Skeletal muscle tissue (tissue), 4 donors: Measurements from ENCODE around the gene GAS6. TPM values are rescaled to one million over a fixed set of nuclear protein-coding genes. Genes with fewer than 3 reads are reported as not detected.

Source experiments
- H3K27ac ChIP-seq: one replicate; pipeline ENCODE4 v1.7.0; 2013; ENCODE audit warnings: mild to moderate bottlenecking, low read depth, low read length, inconsistent platforms
- H3K27me3 ChIP-seq, 3 donors: one replicate each; pipeline ENCODE4 v1.7.0; 2013; ENCODE audit warnings: low read length in 3 of 3; ENCODE audit not compliant: control insufficient read depth in 3 of 3, insufficient read depth in 3 of 3
- H3K36me3 ChIP-seq, 3 donors: one replicate each; pipeline ENCODE4 v1.7.0; 2013; ENCODE audit warnings: low read length in 3 of 3; ENCODE audit not compliant: control insufficient read depth in 3 of 3, insufficient read depth in 3 of 3
- H3K4me1 ChIP-seq, 3 donors: one replicate each; pipeline ENCODE4 v1.7.0; 2013; ENCODE audit warnings: low read length in 3 of 3, mild to moderate bottlenecking in 3 of 3; ENCODE audit not compliant: control insufficient read depth in 3 of 3, insufficient read depth in 3 of 3
- H3K4me3 ChIP-seq, 3 donors: one replicate each; pipeline ENCODE4 v1.7.0; 2013; ENCODE audit warnings: low read length in 3 of 3
- H3K9ac ChIP-seq, 3 donors: one replicate each; pipeline ENCODE4 v1.7.0; 2013; ENCODE audit warnings: low read length in 3 of 3, mild to moderate bottlenecking in 3 of 3, moderate library complexity in 2 of 3, low read depth in 1 of 3
- H3K9me3 ChIP-seq, 3 donors: one replicate each; pipeline ENCODE4 v1.7.0; 2013; ENCODE audit warnings: low read length in 3 of 3; ENCODE audit not compliant: control insufficient read depth in 3 of 3
- total RNA-seq: library from RNA; depleted of rRNA; stranded (reverse); fragments of >200 nt; gene quantifications from one replicate; pipeline ENCODE4 v1.2.3, GENCODE V29; 2014
- donor health status: Osteomylitis.

The GAS6 gene
- total RNA-seq, 1 donor from 2014 or later: 25.1 TPM

DNA sequence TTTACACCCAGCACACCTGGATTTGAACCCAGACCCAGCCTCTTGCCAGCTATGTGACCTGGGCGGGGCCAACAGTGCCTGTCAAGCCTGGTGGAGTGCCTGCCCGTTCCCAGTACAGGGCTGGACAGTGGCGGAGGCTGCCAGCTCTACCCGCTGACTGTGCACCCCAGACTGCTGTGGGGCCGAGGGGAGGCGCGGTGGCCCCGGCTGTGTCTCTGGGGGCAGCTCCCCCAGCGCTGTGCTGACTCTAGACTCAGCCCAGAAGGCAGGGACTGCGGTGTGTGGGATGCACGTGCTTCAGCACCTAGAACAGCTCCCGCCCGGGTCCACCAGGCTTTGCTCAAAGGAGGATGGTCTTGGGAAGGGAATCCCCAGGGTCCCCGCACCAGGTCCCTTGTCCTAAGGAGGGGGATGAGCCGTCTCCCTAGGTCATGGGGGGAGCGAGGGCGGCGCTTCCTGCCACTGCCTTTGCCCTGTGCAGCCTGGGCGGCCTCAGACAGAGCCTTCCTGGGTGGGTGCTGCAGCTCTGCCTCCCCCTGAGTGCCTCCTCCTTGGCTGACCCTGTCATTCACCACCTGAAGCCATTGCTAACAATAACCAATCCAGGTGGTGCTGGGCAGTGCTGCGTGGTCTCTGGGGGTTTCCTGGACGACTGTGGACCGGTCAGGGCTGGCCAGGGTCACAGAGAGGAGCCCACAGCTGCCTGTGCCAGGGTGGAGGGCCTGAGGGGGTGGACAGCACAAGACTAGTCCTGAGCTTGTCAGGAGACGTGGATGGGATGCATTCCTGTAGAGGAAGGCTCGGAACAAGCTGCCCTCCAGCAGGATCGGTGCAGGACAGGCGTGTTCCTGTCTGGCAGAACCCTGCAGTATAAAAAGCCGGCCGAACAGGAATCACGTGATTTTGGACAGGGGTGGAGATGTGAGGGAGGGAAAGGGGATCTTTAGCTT is 86.3 kb downstream of the GAS6 start:
- H3K36me3 ChIP-seq: no peaks in the 10 kb centered on the region
- no peak overlapping the region for H3K9ac ChIP-seq
- peaks cover 2 to 6% (median 2%) of the 10 kb centered on the region in 3 donors for H3K4me1 ChIP-seq
- no peak overlapping the region for H3K27ac ChIP-seq
- H3K9me3 ChIP-seq: no peaks in the 10 kb centered on the region
- no peak overlapping the region for H3K4me3 ChIP-seq
- peaks cover 33 to 41% (median 40%) of the 10 kb centered on the region in 3 donors for H3K27me3 ChIP-seq

DNA sequence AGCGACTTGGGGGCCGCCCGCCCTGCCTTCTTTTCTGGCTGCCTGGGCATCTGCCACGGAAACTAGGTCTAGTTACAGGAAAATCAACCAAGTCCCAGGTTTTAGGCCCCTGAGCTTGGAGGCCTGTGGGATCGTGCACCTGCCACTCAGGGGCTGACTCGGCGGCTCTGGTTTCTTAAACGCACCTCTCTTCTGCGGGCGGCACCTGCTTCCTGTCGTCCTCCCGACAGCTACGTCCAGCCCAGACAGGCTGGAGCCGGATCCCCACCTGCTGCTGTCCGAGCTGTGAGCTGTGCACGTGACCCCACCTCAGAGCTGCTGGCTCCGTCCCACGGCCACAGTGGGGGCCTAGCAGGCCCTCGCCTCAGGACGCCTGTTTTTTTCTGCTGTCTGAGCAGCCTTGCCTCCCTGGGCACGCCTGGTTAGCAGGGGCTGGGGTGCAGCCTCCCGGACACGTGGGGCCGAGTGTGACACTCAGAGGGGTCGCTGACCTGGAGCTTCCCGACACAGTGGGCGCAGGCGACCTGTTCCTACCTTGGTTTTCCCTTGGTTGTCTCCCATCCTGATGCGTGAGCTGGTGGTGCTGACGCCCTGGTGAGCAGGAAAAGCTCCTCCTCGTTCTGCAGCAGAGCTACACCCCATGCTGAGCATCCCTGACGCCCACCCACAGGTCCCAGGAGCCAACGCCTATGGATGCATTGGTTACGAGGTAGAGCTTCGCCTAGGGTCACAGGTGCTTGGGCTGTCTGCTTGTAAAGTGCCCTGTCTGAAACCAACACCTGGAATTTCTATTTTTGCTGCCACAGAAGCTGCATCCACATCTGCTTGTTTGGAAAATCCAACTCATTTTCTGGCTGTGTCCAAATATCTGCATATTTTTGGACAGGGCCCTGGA is 87.4 kb downstream of the GAS6 start:
- Histone ChIP-seq H3K9ac (no peak overlapping the region), H3K36me3 (no peaks in the 10 kb centered on the region), H3K9me3 (peaks cover 0 to 2% (median 0%) of the 10 kb centered on the region in 3 donors), H3K4me3 (no peak overlapping the region), H3K27ac (no peak overlapping the region), H3K27me3 (peaks cover 33 to 41% (median 40%) of the 10 kb centered on the region in 3 donors), H3K4me1 (peaks cover 2 to 6% (median 2%) of the 10 kb centered on the region in 3 donors)

DNA sequence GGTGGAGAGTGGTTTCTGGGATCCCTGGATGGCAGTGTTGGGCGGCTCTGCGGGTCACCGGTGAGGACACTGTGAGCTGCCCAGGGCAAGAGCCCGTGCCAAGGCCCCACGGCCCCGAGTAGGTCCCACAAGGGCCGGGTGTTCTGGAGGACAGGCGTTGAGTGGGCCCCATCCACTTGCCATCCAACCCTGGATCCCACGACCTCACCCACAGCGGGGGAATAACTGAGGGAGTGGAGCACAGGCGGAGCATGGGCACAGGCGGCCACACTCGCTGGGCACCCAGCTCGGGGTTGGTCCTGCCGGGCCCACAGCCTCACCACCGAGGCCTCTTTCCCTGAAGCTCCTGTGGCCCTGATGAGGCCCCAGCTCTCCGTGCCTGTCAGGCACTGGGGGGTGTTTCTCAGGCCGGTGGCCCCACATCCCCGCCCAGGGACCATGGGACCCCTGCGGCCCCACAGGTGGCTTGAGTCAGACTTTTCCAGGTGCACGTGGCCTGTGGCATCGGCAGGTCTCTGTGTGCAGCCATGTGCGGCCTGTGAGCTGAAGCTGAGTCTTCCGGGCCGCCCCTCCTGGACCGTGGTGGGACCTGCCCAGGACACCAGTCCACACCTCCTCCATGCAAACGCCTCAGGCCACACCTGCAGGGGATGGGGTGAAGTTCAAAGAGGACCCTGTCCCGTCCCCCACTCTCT is 88.3 kb downstream of the GAS6 start:
- Histone ChIP-seq H3K27me3 (peaks cover 33 to 41% (median 40%) of the 10 kb centered on the region in 3 donors), H3K9ac (no peak overlapping the region), H3K9me3 (peaks cover 0 to 2% (median 0%) of the 10 kb centered on the region in 3 donors), H3K27ac (no peak overlapping the region), H3K36me3 (no peaks in the 10 kb centered on the region), H3K4me1 (peaks cover 2 to 6% (median 2%) of the 10 kb centered on the region in 3 donors), H3K4me3 (no peak overlapping the region)

DNA sequence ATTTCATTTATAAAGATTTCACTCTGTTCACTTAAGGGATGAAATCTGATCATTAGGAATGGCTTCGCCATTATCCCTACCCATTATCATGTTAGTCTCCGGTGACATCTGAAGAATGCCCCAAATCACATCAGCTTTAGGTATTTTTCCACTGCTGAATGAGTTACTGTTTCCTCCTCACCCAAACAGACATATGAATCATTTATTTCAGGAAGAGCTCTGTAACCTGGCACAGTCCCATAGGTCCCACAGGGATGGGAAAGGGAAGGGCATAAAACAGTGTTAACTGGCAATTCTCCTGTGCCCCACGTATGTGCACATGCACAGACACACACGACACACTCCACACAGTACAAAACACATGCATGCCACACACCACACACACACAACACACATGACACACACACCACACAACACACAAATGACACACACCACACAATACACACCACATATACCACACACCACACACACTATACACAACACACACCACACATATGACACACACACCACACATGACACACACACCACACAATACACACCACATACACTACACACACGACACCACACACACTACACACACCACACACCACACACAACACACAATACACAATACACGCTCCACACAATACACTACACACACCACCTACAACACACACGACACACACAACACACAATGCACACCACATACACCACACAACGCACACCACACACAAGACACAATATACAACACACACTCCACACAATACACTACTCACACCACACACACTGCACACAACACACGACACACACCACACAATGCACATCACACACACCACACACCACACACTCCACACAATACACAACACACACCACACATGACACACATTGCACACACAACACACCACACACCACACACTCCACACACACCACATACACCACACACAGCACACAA is 89.4 kb downstream of the GAS6 start:
- Histone ChIP-seq H3K4me3 (no peak overlapping the region), H3K9me3 (peaks cover 0 to 2% (median 0%) of the 10 kb centered on the region in 3 donors), H3K27ac (no peak overlapping the region), H3K9ac (no peak overlapping the region), H3K27me3 (peaks cover 33 to 41% (median 40%) of the 10 kb centered on the region in 3 donors), H3K4me1 (peaks cover 2 to 6% (median 2%) of the 10 kb centered on the region in 3 donors), H3K36me3 (peaks cover 0 to 2% (median 0%) of the 10 kb centered on the region in 3 donors)

DNA sequence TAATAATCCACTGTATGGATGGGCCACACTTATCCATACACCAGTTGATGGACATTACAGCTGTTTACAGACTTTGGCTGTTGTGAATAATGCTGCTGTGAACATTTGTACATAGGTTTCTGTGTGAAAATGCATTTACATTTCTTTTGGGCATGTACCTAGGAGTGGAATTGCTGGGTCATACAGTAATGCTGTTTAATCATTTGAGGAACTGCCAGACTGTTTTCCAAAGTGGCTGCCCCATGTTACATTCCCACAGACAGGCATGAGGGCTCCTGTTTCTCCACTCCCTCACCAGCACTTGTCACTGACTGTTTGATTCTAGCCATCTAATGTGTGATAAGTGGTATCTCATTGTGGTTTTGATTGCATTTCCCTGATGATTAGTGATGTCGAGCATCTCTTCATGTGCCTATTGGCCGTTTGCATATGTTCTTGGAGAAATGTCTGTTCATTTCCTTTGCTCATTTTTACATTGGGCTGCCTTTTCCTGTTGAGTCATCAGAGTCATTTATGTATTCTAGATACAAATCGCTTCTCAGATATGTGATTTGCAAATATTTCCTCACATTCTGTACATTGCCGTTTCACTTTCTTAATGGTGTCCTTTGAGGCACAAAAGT is 92.1 kb downstream of the GAS6 start:
- Histone ChIP-seq H3K9me3 (peaks cover 0 to 2% (median 0%) of the 10 kb centered on the region in 3 donors), H3K27me3 (peaks cover 22 to 29% (median 28%) of the 10 kb centered on the region in 3 donors), H3K36me3 (peaks cover 0 to 2% (median 0%) of the 10 kb centered on the region in 3 donors), H3K9ac (no peak overlapping the region), H3K27ac (no peak overlapping the region), H3K4me1 (peaks cover 2 to 6% (median 2%) of the 10 kb centered on the region in 3 donors), H3K4me3 (no peak overlapping the region)

DNA sequence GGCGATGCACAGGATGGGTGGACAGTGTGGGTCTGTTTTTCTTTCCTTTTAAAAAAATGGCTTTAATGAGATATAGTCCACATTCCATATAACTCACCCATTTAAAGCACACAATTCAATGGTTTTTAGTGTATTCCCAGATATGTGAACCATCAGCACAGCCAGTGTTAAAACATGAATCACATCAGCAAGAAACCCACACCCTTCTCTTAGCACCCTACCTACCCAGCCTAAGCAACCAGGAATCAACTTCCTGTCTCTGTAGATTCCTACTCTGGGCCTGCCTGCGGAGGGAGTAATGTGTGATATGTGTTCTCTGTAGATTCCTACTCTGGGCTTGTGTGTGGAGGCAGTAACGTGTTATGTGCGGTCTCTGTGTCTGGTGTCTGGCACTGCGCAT is 92.9 kb downstream of the GAS6 start:
- Histone ChIP-seq H3K27ac (no peak overlapping the region), H3K36me3 (peaks cover 0 to 2% (median 0%) of the 10 kb centered on the region in 3 donors), H3K27me3 (peaks cover 20 to 25% (median 22%) of the 10 kb centered on the region in 3 donors), H3K4me1 (peaks cover 2 to 6% (median 2%) of the 10 kb centered on the region in 3 donors), H3K4me3 (no peak overlapping the region), H3K9me3 (peaks cover 0 to 2% (median 0%) of the 10 kb centered on the region in 3 donors), H3K9ac (no peak overlapping the region)

Other genes with a start within 250 kb of the GAS6 start
- gene ATP4B, start 205.9 kb downstream of the GAS6 start, total RNA-seq: not detected
- gene GRK1, start 196.9 kb downstream of the GAS6 start, total RNA-seq: not detected
- 2.6 TPM for gene TMEM255B, start 104.8 kb downstream of the GAS6 start, total RNA-seq
- under 0.01 TPM for gene C13orf46, start 110.0 kb upstream of the GAS6 start, total RNA-seq